ENCODE data around the gene BBLN. TPM values are rescaled to one million over a fixed set of nuclear protein-coding genes. Genes with fewer than 3 reads are reported as not detected.
A peak's percentile ranks its signal among the peaks of the same experiment; 100 is the strongest.

Gene BBLN
- total RNA-seq, 2 donors from 2014 or later = 65.7 to 82.1 TPM

DNA sequence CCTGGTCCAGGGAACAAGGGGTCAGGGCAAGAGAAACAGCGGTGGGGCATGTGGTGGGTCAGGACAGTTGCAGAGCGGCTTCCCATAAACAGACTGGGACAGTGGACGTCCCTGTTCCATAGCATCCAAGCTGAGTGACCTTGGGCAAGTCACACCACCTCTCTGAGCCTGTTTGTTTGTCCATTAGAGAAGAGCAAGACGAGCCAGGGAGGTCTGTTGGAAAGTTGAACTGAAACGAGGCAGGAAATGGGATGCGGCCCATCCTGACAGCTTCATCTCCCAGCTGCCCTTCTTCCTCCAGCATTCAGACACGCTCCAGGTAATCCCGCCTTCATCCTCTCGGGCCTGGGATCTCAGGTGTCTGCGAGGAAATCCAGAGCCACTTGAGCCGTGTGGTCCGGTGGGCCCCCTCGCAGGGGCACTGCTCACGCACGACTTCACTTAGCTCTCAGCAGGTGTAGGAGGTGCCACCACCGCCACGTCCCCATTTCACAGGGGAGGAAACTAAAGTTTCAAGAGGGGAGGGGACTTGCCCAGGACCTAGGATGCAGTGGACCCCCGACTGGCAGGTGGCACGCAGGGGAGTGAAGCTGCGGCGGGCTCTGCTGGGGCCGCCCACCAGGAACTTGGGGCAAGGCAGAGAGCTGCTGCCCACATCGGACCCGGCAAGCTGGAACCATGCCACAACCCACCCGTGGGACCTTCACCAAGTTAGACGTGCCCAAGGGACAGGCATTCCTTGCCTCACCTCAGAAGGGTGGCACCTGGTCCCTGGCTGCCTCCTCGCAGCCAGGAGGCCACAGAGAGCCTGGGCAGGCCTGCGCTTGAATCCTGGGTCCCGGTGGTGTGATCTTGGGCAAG is 45.5 kb upstream of the BBLN start:
- no peak overlapping the region for H3K4me3 ChIP-seq (ENCODE audit: low read length)
- peaks cover 30% of the 10 kb centered on the region for H3K36me3 ChIP-seq (ENCODE audit: control insufficient read depth, insufficient read depth, low read length)
- WGBS, 2 experiments (ENCODE audit: insufficient coverage in 1 of 2, insufficient read length in 1 of 2) = 95 to 97% methylated on average over 20 to 29 of the region's 29 CpGs
- Mint-ChIP-seq H3K4me3 (no peak overlapping the region), H3K4me1 (peaks cover 7% of the 10 kb centered on the region), H3K27me3 (ENCODE audit: insufficient read depth) (no peaks in the 10 kb centered on the region), H3K27ac (no peak overlapping the region), H3K9me3 (peaks cover 4% of the 10 kb centered on the region), H3K36me3 (ENCODE audit: low read depth) (peaks cover 23% of the 10 kb centered on the region)
- TF ChIP-seq, protein P1, sequence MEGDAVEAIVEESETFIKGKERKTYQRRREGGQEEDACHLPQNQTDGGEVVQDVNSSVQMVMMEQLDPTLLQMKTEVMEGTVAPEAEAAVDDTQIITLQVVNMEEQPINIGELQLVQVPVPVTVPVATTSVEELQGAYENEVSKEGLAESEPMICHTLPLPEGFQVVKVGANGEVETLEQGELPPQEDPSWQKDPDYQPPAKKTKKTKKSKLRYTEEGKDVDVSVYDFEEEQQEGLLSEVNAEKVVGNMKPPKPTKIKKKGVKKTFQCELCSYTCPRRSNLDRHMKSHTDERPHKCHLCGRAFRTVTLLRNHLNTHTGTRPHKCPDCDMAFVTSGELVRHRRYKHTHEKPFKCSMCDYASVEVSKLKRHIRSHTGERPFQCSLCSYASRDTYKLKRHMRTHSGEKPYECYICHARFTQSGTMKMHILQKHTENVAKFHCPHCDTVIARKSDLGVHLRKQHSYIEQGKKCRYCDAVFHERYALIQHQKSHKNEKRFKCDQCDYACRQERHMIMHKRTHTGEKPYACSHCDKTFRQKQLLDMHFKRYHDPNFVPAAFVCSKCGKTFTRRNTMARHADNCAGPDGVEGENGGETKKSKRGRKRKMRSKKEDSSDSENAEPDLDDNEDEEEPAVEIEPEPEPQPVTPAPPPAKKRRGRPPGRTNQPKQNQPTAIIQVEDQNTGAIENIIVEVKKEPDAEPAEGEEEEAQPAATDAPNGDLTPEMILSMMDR (conservative IDR thresholded peaks at IDR 0.05) = no peak
- no peak overlapping the region for H3K9ac ChIP-seq (ENCODE audit: extremely low read depth, low read length, poor library complexity, severe bottlenecking)
- no peaks in the 10 kb centered on the region for H3K27me3 ChIP-seq (ENCODE audit: control insufficient read depth, insufficient read depth, low read length, poor library complexity, severe bottlenecking)
- no peaks in the 10 kb centered on the region for H3K4me1 ChIP-seq (ENCODE audit: control insufficient read depth, insufficient read depth, low read length)
- peaks cover 7% of the 10 kb centered on the region for H3K9me3 ChIP-seq (ENCODE audit: control insufficient read depth, low read length)
- H3K27ac ChIP-seq (ENCODE audit: low read depth, low read length) = no peak overlapping the region
- peak; percentile 50 for DNase-seq

DNA sequence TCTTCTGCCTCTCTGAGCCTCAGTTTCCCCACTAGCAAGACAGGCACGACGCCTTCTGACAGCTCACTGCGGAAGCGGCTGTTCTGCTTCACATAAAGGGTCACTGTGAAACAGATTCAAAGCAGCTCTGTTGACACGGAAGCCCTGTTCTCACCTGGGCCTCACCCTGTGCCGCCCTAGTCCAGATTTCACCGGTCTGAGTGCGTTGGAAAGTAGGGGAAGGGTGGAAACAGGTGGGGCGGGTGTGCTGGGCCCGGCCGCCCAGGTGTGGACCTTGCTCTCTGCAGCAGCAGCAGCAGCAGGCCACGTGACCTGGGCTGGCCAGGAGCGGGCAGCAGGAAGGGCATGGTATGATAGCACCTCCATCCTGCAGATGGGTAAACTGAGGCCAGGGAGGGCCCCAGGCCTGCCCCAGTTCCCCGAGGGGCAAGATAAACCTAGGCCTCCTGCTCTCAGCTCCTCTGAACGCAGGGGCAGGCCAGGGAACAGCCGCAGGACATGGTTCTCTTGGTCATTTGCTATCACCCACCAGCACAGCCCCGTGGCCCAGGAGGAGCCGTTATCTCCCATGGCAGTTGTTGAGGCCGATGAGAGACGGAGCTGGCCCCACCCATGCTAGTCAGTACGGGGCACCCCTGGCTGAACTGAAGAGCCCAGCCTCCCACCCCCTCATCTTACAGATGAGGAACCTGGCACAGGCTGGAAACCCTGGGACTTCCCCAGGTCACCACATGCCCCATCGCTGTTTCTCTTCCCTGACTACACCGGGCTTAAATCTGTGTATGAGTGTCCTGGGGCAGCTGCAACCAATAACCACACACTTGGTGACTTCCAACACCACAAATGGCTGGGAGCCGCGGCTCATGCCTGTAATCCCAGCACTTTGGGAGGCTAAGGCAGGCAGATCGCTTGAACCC is 44.6 kb upstream of the BBLN start:
- no peak overlapping the region for H3K4me3 ChIP-seq (ENCODE audit: low read length)
- H3K9me3 ChIP-seq (ENCODE audit: control insufficient read depth, low read length) = peaks cover 7% of the 10 kb centered on the region
- no peaks in the 10 kb centered on the region for H3K4me1 ChIP-seq (ENCODE audit: control insufficient read depth, insufficient read depth, low read length)
- no peak overlapping the region for H3K9ac ChIP-seq (ENCODE audit: extremely low read depth, low read length, poor library complexity, severe bottlenecking)
- H3K27me3 ChIP-seq (ENCODE audit: control insufficient read depth, insufficient read depth, low read length, poor library complexity, severe bottlenecking) = no peaks in the 10 kb centered on the region
- H3K27me3 Mint-ChIP-seq (ENCODE audit: insufficient read depth) = no peaks in the 10 kb centered on the region
- 90 to 92% methylated on average over 15 to 26 of the region's 26 CpGs for WGBS, 2 experiments (ENCODE audit: insufficient coverage in 1 of 2, insufficient read length in 1 of 2)
- H3K4me1 Mint-ChIP-seq = peaks cover 3% of the 10 kb centered on the region
- peaks cover 30% of the 10 kb centered on the region for H3K36me3 ChIP-seq (ENCODE audit: control insufficient read depth, insufficient read depth, low read length)
- H3K36me3 Mint-ChIP-seq (ENCODE audit: low read depth) = peaks cover 23% of the 10 kb centered on the region
- DNase-seq = peak; percentile 41
- TF ChIP-seq, protein P1 (conservative IDR thresholded peaks at IDR 0.05) = no peak
- H3K4me3 Mint-ChIP-seq = no peak overlapping the region
- peaks cover 4% of the 10 kb centered on the region for H3K9me3 Mint-ChIP-seq
- no peak overlapping the region for H3K27ac Mint-ChIP-seq
- H3K27ac ChIP-seq (ENCODE audit: low read depth, low read length) = no peak overlapping the region

Measured in endodermal cell (in vitro differentiated cells).